Measurements from ENCODE around the gene COL4A4. TPM values are rescaled to one million over a fixed set of nuclear protein-coding genes. Genes with fewer than 3 reads are reported as not detected.

The COL4A4 gene
- total and polyA plus RNA-seq, 2 experiments from 2014 or later: 1.3 to 3.1 TPM

GRCh38 chr2:226953826-226954225 is 210.2 kb downstream of the COL4A4 start:
- ATAC-seq: no peak
- no peak overlapping the region for H3K4me3 Mint-ChIP-seq

More at GRCh38 chr2:226953826-226954225, 210.2 kb downstream of the COL4A4 start:
- Histone ChIP-seq H3K79me2 (replicated peaks; ENCODE audit: insufficient read depth) (no peaks in the 10 kb centered on the region), H3K4me3 (no peak overlapping the region), H3K27me3 (ENCODE audit: insufficient read depth) (no peaks in the 10 kb centered on the region), H3K36me3 (ENCODE audit: insufficient read depth) (no peaks in the 10 kb centered on the region), H3K9me2 (ENCODE audit: insufficient read depth) (peaks cover 11% of the 10 kb centered on the region), H4K20me1 (replicated peaks; ENCODE audit: insufficient read depth) (no peaks in the 10 kb centered on the region), H3K4me1 (ENCODE audit: insufficient read depth) (no peaks in the 10 kb centered on the region), H3K27ac (ENCODE audit: low read depth) (no peak overlapping the region), H3K4me2 (no peak overlapping the region), H3F3A (replicated peaks; ENCODE audit: low read depth) (no peaks in the 10 kb centered on the region), H2AFZ (no peak overlapping the region)
- H3K4me1 Mint-ChIP-seq: no peaks in the 10 kb centered on the region
- H3K9me3 Mint-ChIP-seq: peaks cover 8% of the 10 kb centered on the region; the same call in 1 of the 3 replicates
- TF ChIP-seq, protein P1, sequence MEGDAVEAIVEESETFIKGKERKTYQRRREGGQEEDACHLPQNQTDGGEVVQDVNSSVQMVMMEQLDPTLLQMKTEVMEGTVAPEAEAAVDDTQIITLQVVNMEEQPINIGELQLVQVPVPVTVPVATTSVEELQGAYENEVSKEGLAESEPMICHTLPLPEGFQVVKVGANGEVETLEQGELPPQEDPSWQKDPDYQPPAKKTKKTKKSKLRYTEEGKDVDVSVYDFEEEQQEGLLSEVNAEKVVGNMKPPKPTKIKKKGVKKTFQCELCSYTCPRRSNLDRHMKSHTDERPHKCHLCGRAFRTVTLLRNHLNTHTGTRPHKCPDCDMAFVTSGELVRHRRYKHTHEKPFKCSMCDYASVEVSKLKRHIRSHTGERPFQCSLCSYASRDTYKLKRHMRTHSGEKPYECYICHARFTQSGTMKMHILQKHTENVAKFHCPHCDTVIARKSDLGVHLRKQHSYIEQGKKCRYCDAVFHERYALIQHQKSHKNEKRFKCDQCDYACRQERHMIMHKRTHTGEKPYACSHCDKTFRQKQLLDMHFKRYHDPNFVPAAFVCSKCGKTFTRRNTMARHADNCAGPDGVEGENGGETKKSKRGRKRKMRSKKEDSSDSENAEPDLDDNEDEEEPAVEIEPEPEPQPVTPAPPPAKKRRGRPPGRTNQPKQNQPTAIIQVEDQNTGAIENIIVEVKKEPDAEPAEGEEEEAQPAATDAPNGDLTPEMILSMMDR (conservative IDR thresholded peaks at IDR 0.05; ENCODE audit: low read depth in 2 of 2): no peak
- TF ChIP-seq POLR2AphosphoS5 (IDR thresholded peaks at IDR 0.05; ENCODE audit: low read depth): no peak
- TF ChIP-seq ETS1 (IDR thresholded peaks at IDR 0.05): no peak
- no peak for TF ChIP-seq STAT1 (IDR thresholded peaks at IDR 0.05; ENCODE audit: unreplicated experiment)
- no peak for TF ChIP-seq ZNF331 (CRISPR knock-in tag; IDR thresholded peaks at IDR 0.05; ENCODE audit: low read depth)
- no peak for TF ChIP-seq CREB1 (CRISPR knock-in tag; IDR thresholded peaks at IDR 0.05; ENCODE audit: low read depth)
- no peak for TF ChIP-seq EZH2phosphoT487 (IDR thresholded peaks at IDR 0.05; ENCODE audit: unreplicated experiment)
- no peak for TF ChIP-seq NANOG (IDR thresholded peaks at IDR 0.05; ENCODE audit: borderline replicate concordance)
- no peak for TF ChIP-seq REST (IDR thresholded peaks at IDR 0.05; ENCODE audit: unreplicated experiment)
- no peak for TF ChIP-seq EZH2 (IDR thresholded peaks at IDR 0.05; ENCODE audit: low read depth, unreplicated experiment)
- TF ChIP-seq JUNB (IDR thresholded peaks at IDR 0.05; ENCODE audit: unreplicated experiment): no peak
- TF ChIP-seq ZNF114 (CRISPR knock-in tag; IDR thresholded peaks at IDR 0.05): no peak
- TF ChIP-seq, protein P2, sequence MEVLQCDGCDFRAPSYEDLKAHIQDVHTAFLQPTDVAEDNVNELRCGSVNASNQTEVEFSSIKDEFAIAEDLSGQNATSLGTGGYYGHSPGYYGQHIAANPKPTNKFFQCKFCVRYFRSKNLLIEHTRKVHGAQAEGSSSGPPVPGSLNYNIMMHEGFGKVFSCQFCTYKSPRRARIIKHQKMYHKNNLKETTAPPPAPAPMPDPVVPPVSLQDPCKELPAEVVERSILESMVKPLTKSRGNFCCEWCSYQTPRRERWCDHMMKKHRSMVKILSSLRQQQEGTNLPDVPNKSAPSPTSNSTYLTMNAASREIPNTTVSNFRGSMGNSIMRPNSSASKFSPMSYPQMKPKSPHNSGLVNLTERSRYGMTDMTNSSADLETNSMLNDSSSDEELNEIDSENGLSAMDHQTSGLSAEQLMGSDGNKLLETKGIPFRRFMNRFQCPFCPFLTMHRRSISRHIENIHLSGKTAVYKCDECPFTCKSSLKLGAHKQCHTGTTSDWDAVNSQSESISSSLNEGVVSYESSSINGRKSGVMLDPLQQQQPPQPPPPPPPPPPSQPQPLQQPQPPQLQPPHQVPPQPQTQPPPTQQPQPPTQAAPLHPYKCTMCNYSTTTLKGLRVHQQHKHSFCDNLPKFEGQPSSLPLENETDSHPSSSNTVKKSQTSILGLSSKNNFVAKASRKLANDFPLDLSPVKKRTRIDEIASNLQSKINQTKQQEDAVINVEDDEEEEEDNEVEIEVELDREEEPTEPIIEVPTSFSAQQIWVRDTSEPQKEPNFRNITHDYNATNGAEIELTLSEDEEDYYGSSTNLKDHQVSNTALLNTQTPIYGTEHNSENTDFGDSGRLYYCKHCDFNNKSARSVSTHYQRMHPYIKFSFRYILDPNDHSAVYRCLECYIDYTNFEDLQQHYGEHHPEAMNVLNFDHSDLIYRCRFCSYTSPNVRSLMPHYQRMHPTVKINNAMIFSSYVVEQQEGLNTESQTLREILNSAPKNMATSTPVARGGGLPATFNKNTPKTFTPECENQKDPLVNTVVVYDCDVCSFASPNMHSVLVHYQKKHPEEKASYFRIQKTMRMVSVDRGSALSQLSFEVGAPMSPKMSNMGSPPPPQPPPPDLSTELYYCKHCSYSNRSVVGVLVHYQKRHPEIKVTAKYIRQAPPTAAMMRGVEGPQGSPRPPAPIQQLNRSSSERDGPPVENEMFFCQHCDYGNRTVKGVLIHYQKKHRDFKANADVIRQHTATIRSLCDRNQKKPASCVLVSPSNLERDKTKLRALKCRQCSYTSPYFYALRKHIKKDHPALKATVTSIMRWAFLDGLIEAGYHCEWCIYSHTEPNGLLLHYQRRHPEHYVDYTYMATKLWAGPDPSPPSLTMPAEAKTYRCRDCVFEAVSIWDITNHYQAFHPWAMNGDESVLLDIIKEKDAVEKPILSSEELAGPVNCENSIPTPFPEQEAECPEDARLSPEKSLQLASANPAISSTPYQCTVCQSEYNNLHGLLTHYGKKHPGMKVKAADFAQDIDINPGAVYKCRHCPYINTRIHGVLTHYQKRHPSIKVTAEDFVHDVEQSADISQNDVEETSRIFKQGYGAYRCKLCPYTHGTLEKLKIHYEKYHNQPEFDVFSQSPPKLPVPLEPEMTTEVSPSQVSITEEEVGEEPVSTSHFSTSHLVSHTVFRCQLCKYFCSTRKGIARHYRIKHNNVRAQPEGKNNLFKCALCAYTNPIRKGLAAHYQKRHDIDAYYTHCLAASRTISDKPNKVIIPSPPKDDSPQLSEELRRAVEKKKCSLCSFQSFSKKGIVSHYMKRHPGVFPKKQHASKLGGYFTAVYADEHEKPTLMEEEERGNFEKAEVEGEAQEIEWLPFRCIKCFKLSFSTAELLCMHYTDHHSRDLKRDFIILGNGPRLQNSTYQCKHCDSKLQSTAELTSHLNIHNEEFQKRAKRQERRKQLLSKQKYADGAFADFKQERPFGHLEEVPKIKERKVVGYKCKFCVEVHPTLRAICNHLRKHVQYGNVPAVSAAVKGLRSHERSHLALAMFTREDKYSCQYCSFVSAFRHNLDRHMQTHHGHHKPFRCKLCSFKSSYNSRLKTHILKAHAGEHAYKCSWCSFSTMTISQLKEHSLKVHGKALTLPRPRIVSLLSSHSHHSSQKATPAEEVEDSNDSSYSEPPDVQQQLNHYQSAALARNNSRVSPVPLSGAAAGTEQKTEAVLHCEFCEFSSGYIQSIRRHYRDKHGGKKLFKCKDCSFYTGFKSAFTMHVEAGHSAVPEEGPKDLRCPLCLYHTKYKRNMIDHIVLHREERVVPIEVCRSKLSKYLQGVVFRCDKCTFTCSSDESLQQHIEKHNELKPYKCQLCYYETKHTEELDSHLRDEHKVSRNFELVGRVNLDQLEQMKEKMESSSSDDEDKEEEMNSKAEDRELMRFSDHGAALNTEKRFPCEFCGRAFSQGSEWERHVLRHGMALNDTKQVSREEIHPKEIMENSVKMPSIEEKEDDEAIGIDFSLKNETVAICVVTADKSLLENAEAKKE (CRISPR knock-in tag; IDR thresholded peaks at IDR 0.05): no peak
- H3K27ac Mint-ChIP-seq: no peak overlapping the region
- H3K27me3 Mint-ChIP-seq (ENCODE audit: insufficient read depth, low read depth, poor library complexity): no peaks in the 10 kb centered on the region
- peaks cover 12% of the 10 kb centered on the region for H3K36me3 Mint-ChIP-seq (ENCODE audit: low read depth)
- DNase-seq (ENCODE audit: low spot score): no peak
